Mesodermal cell (in vitro differentiated cells): ENCODE data around the gene BGN.

Source experiments
- H3K27ac ChIP-seq: 2 replicates; pipeline ENCODE4 v1.7.0; 2013; ENCODE audit warnings: mild to moderate bottlenecking, low read depth, low read length, moderate library complexity; ENCODE audit not compliant: severe bottlenecking
- H3K36me3 ChIP-seq: 2 replicates; pipeline ENCODE4 v1.7.1; 2013; ENCODE audit warnings: mild to moderate bottlenecking, low read length, moderate library complexity; ENCODE audit not compliant: control insufficient read depth, insufficient read depth
- H3K4me1 ChIP-seq: one replicate; pipeline ENCODE4 v1.7.1; 2013; ENCODE audit warnings: mild to moderate bottlenecking, low read length; ENCODE audit not compliant: insufficient read depth, control insufficient read depth, poor library complexity, severe bottlenecking
- H3K4me3 ChIP-seq: 2 replicates; pipeline ENCODE4 v1.7.0; 2013; ENCODE audit warnings: low read length, control low read depth, mild to moderate bottlenecking; ENCODE audit not compliant: insufficient read depth, poor library complexity, severe bottlenecking; ENCODE audit errors: extremely low read depth
- H3K9me3 ChIP-seq: 2 replicates; pipeline ENCODE4 v1.7.1; 2013; ENCODE audit warnings: mild to moderate bottlenecking, low read length, moderate library complexity; ENCODE audit not compliant: control insufficient read depth
- WGBS, 2 experiments: methylation state at CpG; one replicate each; pipeline ENCODE4 v1.1.5; 2013; ENCODE audit warnings: missing lambda C conversion rate in 2 of 2; ENCODE audit not compliant: insufficient coverage in 2 of 2; 5-methylcytosine and 5-hydroxymethylcytosine counted together

Gene BGN

GRCh38 chrX:153527208-153527607 lies 32.4 kb downstream of the BGN start:
- Histone ChIP-seq H3K4me3 (no peak overlapping the region), H3K4me1 (no peaks in the 10 kb centered on the region), H3K27ac (no peak overlapping the region), H3K36me3 (no peaks in the 10 kb centered on the region), H3K9me3 (no peaks in the 10 kb centered on the region)
- 100% methylated on average over 1 of the region's 15 CpGs; no CpG with 5 or more reads in 1 of the 2 experiments for WGBS, 2 experiments

- Histone ChIP-seq H3K4me3 (no peak overlapping the region), H3K27ac (no peak overlapping the region), H3K36me3 (no peaks in the 10 kb centered on the region), H3K9me3 (no peaks in the 10 kb centered on the region), H3K4me1 (no peaks in the 10 kb centered on the region)
- 91 to 94% methylated on average over 9 of the region's 20 CpGs for WGBS, 2 experiments
Observed at GRCh38 chrX:153530411-153531129, 35.8 kb downstream of the BGN start.

- Histone ChIP-seq H3K9me3 (no peaks in the 10 kb centered on the region), H3K36me3 (no peaks in the 10 kb centered on the region), H3K4me3 (no peak overlapping the region), H3K27ac (no peak overlapping the region), H3K4me1 (no peaks in the 10 kb centered on the region)
- 83 to 96% methylated on average over 4 to 9 of the region's 15 CpGs for WGBS, 2 experiments
Observed at GRCh38 chrX:153533091-153533490, 38.3 kb downstream of the BGN start.

GRCh38 chrX:153537080-153537479 lies 42.3 kb downstream of the BGN start:
- Histone ChIP-seq H3K36me3 (no peaks in the 10 kb centered on the region), H3K4me3 (no peak overlapping the region), H3K27ac (no peak overlapping the region), H3K4me1 (no peaks in the 10 kb centered on the region), H3K9me3 (no peaks in the 10 kb centered on the region)
- WGBS, 2 experiments = 95 to 97% methylated on average over 6 to 7 of the region's 11 CpGs

- H3K4me1 ChIP-seq = no peaks in the 10 kb centered on the region
- WGBS, 2 experiments = 87 to 89% methylated on average over 6 to 13 of the region's 26 CpGs
- no peaks in the 10 kb centered on the region for H3K9me3 ChIP-seq
- H3K27ac ChIP-seq = no peak overlapping the region
- no peaks in the 10 kb centered on the region for H3K36me3 ChIP-seq
- no peak overlapping the region for H3K4me3 ChIP-seq
Observed at GRCh38 chrX:153537526-153538295, 42.9 kb downstream of the BGN start.

GRCh38 chrX:153538424-153538823 lies 43.6 kb downstream of the BGN start:
- Histone ChIP-seq H3K4me1 (no peaks in the 10 kb centered on the region), H3K27ac (no peak overlapping the region), H3K36me3 (no peaks in the 10 kb centered on the region), H3K9me3 (no peaks in the 10 kb centered on the region), H3K4me3 (no peak overlapping the region)
- WGBS, 2 experiments = 93 to 96% methylated on average over 6 to 11 of the region's 17 CpGs

- WGBS, 2 experiments = 17 to 47% methylated on average over 6 to 8 of the region's 31 CpGs
- no peak overlapping the region for H3K27ac ChIP-seq
Observed at GRCh38 chrX:153539171-153539978, 44.6 kb downstream of the BGN start.

GRCh38 chrX:153539979-153540358 lies 45.2 kb downstream of the BGN start:
- Histone ChIP-seq H3K27ac (no peak overlapping the region), H3K36me3 (no peaks in the 10 kb centered on the region), H3K4me3 (no peak overlapping the region), H3K4me1 (no peaks in the 10 kb centered on the region), H3K9me3 (no peaks in the 10 kb centered on the region)
- WGBS, 2 experiments = 17 to 76% methylated on average over 1 to 5 of the region's 9 CpGs

More at GRCh38 chrX:153539171-153539978, 44.6 kb downstream of the BGN start:
- Histone ChIP-seq H3K36me3 (no peaks in the 10 kb centered on the region), H3K4me1 (no peaks in the 10 kb centered on the region), H3K4me3 (no peak overlapping the region), H3K9me3 (no peaks in the 10 kb centered on the region)

- Histone ChIP-seq H3K36me3 (no peaks in the 10 kb centered on the region), H3K9me3 (no peaks in the 10 kb centered on the region), H3K4me3 (no peak overlapping the region), H3K27ac (no peak overlapping the region), H3K4me1 (no peaks in the 10 kb centered on the region)
- 73% methylated on average over 3 of the region's 8 CpGs; no CpG with 5 or more reads in 1 of the 2 experiments for WGBS, 2 experiments
Observed at GRCh38 chrX:153544727-153545126, 49.9 kb downstream of the BGN start.

- Histone ChIP-seq H3K9me3 (no peaks in the 10 kb centered on the region), H3K36me3 (no peaks in the 10 kb centered on the region), H3K4me1 (no peaks in the 10 kb centered on the region)
Observed at GRCh38 chrX:153546386-153546785, 51.6 kb downstream of the BGN start.

More at GRCh38 chrX:153546386-153546785, 51.6 kb downstream of the BGN start:
- 85 to 93% methylated on average over 5 to 11 of the region's 11 CpGs for WGBS, 2 experiments
- Histone ChIP-seq H3K27ac (no peak overlapping the region), H3K4me3 (no peak overlapping the region)
